ENCODE measurements around the gene NCOA3.
"Not testable (repeated sequence)": the region's sequence is repeated elsewhere in the genome, so short reads cannot be mapped to it uniquely, and the experiment has no call there.

NCOA3 gene

DNA sequence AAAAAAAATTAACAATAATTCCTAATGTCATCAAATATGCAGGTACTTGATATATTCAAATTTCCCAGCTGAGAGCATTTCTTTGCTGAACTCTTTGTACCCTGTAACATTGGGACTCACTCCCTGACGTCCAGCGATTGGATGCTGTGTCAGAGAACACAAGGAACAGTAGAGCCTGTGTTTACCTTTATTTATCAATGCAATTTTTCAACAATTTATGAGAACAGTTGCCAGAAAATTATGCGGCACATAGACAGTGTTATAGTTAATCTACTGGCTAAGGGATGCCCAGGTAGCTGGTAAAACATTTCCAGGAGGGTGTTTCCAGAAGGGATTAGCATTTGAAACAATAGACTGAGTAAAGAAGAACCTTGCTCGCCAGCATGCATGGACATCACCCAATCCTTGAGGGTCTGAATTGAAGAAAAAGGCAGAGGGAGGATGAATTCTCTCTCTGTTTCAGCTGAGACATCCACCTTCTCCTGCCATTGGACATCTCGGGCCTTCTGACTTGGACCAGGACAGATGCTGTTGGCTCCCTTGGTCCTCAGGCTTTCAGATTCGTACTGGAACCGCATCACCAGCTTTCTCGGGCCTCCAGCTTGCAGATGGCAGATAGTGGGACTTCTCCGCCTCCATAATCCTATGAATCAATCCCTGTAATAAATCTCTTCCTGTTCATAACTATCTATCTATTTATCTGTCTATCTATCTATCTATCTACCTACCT lies 42.2 kb upstream of the NCOA3 start:
- Histone ChIP-seq H3K4me1 (ENCODE audit: control insufficient read depth, insufficient read depth, low read length, poor library complexity, severe bottlenecking) (no peaks in the 10 kb centered on the region), H3K4me3 (ENCODE audit: insufficient read depth, low read depth, low read length, poor library complexity, severe bottlenecking) (no peak overlapping the region), H3K27ac (ENCODE audit: insufficient read depth, low read length, poor library complexity, severe bottlenecking) (no peak overlapping the region), H3K36me3 (ENCODE audit: control insufficient read depth, insufficient read depth, low read length) (no peaks in the 10 kb centered on the region), H3K9me3 (ENCODE audit: control insufficient read depth, low read length) (no peaks in the 10 kb centered on the region), H3K27me3 (replicated peaks; ENCODE audit: control insufficient read depth, insufficient read depth, low read length, poor library complexity, severe bottlenecking) (no peaks in the 10 kb centered on the region)
- DNase-seq: no peak

DNA sequence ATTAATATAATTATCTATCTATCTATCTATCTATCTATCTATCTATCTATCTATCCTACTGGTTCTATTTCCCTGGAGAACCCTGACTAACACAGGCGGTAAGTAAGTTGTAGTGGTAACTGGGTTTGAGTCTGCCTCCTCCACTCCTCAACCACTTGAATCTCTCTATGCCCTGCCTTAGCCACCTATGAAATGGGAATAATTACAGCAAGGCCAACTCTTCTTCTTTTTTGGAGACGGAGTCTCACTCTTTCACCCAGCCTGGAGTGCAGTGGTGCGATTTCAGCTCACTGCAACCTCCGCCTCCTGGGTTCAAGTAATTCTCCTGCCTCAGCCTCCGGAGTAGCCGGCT lies 41.0 kb upstream of the NCOA3 start:
- H3K27me3 ChIP-seq (replicated peaks; ENCODE audit: control insufficient read depth, insufficient read depth, low read length, poor library complexity, severe bottlenecking); H3K27ac ChIP-seq (ENCODE audit: insufficient read depth, low read length, poor library complexity, severe bottlenecking); H3K36me3 ChIP-seq (ENCODE audit: control insufficient read depth, insufficient read depth, low read length); H3K9me3 ChIP-seq (ENCODE audit: control insufficient read depth, low read length); H3K4me1 ChIP-seq (ENCODE audit: control insufficient read depth, insufficient read depth, low read length, poor library complexity, severe bottlenecking); DNase-seq; H3K4me3 ChIP-seq (ENCODE audit: insufficient read depth, low read depth, low read length, poor library complexity, severe bottlenecking): not testable (repeated sequence)

DNA sequence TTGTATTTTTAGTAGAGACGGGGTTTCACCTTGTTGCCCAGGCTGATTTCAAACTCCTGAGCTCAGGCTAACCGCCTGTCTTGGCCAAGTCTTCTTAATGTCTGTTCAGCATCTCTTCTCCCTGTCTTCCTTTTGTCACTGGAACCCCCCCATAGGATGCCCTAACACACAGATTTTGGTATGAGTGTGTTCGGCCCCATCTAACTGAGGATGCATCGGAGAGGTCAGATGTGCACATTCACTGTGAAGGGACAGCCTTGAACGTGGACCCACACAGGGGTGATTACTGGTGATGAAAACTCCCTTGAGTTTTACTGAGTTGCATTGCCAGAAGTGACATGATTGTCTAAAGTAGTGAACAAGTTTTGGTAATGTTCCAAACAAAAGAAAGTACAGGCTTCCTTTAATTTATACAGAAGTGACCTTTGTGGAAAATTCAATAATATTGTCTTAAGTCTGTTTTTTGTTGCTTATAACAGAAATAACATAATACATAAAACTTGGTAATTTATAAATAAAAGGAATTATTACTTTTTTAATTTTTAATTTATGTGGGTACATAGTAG lies 40.5 kb upstream of the NCOA3 start:
- Histone ChIP-seq H3K27me3 (replicated peaks; ENCODE audit: control insufficient read depth, insufficient read depth, low read length, poor library complexity, severe bottlenecking) (no peaks in the 10 kb centered on the region), H3K4me1 (ENCODE audit: control insufficient read depth, insufficient read depth, low read length, poor library complexity, severe bottlenecking) (no peaks in the 10 kb centered on the region), H3K4me3 (ENCODE audit: insufficient read depth, low read depth, low read length, poor library complexity, severe bottlenecking) (no peak overlapping the region), H3K27ac (ENCODE audit: insufficient read depth, low read length, poor library complexity, severe bottlenecking) (no peak overlapping the region), H3K9me3 (ENCODE audit: control insufficient read depth, low read length) (no peaks in the 10 kb centered on the region), H3K36me3 (ENCODE audit: control insufficient read depth, insufficient read depth, low read length) (no peaks in the 10 kb centered on the region)
- DNase-seq: no peak

DNA sequence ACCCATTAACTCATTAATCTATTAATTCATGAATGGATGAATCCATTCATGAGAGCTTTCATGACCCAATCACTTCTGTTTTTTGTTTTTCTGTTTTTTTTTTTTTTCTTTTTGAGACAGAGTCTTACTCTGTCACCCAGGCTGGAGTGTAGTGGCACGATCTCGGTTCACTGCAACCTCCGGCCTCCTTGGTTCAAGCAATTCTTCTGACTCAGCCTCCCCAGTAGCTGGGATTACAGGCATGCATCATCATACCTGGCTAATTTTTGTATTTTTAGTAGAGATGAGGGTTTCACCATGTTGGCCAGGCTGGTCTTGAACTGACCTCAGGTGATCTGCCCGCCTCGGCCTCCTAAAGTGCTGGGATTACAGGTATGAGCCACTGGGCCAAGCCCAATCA lies 39.8 kb upstream of the NCOA3 start:
- not testable (repeated sequence) for H3K4me1 ChIP-seq (ENCODE audit: control insufficient read depth, insufficient read depth, low read length, poor library complexity, severe bottlenecking); H3K27me3 ChIP-seq (replicated peaks; ENCODE audit: control insufficient read depth, insufficient read depth, low read length, poor library complexity, severe bottlenecking); H3K4me3 ChIP-seq (ENCODE audit: insufficient read depth, low read depth, low read length, poor library complexity, severe bottlenecking); DNase-seq; H3K9me3 ChIP-seq (ENCODE audit: control insufficient read depth, low read length); H3K36me3 ChIP-seq (ENCODE audit: control insufficient read depth, insufficient read depth, low read length); H3K27ac ChIP-seq (ENCODE audit: insufficient read depth, low read length, poor library complexity, severe bottlenecking)

DNA sequence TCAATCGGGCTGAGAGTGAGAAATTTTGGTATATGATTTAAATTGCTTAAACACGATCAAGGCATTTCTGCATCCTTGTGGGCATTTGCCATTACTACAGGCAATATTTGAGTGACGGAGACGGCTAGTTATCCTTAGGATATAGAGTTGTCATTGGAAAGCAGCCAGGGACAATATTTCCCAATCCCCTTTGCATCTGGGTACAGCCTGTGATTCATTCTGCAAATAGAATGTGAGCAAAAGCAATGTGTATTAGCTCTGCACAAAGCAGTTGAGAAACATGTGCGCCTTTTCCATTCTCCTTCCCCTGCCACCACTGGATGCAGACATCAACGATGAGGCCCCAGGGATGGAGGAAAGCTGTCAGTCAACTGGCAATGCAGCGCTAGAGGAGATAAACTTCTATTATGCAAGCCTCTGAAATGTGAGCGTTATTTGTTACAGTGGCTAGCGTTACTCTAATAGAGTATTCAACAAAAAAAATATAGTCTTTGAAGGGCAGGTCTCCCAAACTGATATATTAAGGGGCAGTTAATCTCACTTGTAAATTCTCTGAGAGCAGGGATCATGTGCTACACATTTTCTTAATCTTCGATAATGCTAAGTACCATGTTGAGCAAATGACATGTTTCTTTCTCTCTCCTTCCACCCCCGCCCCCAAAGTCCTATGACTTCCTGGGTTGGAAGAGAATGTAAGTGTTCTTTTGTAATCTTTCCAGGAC lies 37.1 kb upstream of the NCOA3 start:
- no peaks in the 10 kb centered on the region for H3K4me1 ChIP-seq (ENCODE audit: control insufficient read depth, insufficient read depth, low read length, poor library complexity, severe bottlenecking)
- DNase-seq: no peak
- H3K27ac ChIP-seq (ENCODE audit: insufficient read depth, low read length, poor library complexity, severe bottlenecking): no peak overlapping the region
- no peaks in the 10 kb centered on the region for H3K36me3 ChIP-seq (ENCODE audit: control insufficient read depth, insufficient read depth, low read length)
- H3K4me3 ChIP-seq (ENCODE audit: insufficient read depth, low read depth, low read length, poor library complexity, severe bottlenecking): no peak overlapping the region
- no peaks in the 10 kb centered on the region for H3K27me3 ChIP-seq (replicated peaks; ENCODE audit: control insufficient read depth, insufficient read depth, low read length, poor library complexity, severe bottlenecking)
- H3K9me3 ChIP-seq (ENCODE audit: control insufficient read depth, low read length): no peaks in the 10 kb centered on the region

DNA sequence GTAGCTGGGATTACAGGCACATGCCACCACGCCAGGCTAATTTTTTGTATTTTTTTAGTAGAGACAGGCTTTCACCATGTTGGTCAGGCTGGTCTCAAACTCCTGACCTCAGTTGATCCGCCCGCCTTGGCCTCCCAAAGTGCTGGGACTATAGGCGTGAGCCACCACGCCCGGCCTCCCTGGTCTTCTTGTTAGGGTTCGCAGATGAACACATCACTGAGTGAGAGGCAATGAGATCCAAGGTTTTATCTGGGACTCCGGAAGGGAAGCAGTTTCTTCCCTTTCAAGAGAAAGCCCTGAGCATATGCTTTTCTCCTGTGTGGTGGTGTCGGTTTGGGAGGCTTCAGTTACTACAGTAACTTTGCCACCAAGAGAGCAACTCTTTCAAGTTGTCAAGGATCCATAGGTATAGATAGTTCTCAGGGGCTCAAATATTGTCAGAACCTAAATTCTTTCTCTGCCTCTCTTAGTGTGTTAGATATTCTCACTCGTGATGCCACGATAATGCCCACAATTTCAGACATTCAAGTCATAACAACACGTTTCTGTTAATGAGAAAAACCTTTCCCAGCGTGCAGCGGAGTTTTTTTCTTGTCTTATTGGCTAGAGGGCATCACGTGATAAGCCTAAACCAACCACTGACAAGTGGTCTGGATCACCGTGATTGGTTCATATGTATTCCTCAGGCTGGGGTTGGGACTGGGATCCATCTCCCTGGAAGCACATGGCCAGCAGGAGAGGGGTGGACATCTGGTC lies 36.2 kb upstream of the NCOA3 start:
- H3K9me3 ChIP-seq (ENCODE audit: control insufficient read depth, low read length): no peaks in the 10 kb centered on the region
- no peak overlapping the region for H3K4me3 ChIP-seq (ENCODE audit: insufficient read depth, low read depth, low read length, poor library complexity, severe bottlenecking)
- no peak for DNase-seq
- H3K27me3 ChIP-seq (replicated peaks; ENCODE audit: control insufficient read depth, insufficient read depth, low read length, poor library complexity, severe bottlenecking): no peaks in the 10 kb centered on the region
- no peaks in the 10 kb centered on the region for H3K36me3 ChIP-seq (ENCODE audit: control insufficient read depth, insufficient read depth, low read length)
- H3K4me1 ChIP-seq (ENCODE audit: control insufficient read depth, insufficient read depth, low read length, poor library complexity, severe bottlenecking): no peaks in the 10 kb centered on the region
- H3K27ac ChIP-seq (ENCODE audit: insufficient read depth, low read length, poor library complexity, severe bottlenecking): no peak overlapping the region

DNA sequence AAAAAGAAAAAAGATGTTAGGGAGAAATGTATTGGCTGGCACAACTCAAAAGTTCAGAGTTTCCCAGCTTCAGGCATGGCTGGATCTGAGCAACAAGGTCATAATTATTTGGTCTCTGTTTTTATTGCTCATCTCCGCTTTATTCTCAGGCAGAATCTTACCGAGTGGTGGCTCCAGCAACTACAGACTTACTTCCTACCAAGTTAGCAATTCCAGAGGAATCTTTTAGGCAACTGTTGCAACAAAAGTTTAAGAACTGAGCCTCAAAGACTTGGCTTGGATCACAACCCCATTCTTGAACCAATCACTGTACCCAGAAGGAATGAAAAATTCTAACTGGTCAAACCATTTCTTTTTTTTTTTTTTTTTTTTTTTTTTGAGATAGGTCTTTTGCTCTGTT lies 35.5 kb upstream of the NCOA3 start:
- no peaks in the 10 kb centered on the region for H3K27me3 ChIP-seq (replicated peaks; ENCODE audit: control insufficient read depth, insufficient read depth, low read length, poor library complexity, severe bottlenecking)
- H3K9me3 ChIP-seq (ENCODE audit: control insufficient read depth, low read length): no peaks in the 10 kb centered on the region
- no peaks in the 10 kb centered on the region for H3K4me1 ChIP-seq (ENCODE audit: control insufficient read depth, insufficient read depth, low read length, poor library complexity, severe bottlenecking)
- no peak overlapping the region for H3K4me3 ChIP-seq (ENCODE audit: insufficient read depth, low read depth, low read length, poor library complexity, severe bottlenecking)
- H3K36me3 ChIP-seq (ENCODE audit: control insufficient read depth, insufficient read depth, low read length): no peaks in the 10 kb centered on the region
- no peak for DNase-seq
- H3K27ac ChIP-seq (ENCODE audit: insufficient read depth, low read length, poor library complexity, severe bottlenecking): no peak overlapping the region

DNA sequence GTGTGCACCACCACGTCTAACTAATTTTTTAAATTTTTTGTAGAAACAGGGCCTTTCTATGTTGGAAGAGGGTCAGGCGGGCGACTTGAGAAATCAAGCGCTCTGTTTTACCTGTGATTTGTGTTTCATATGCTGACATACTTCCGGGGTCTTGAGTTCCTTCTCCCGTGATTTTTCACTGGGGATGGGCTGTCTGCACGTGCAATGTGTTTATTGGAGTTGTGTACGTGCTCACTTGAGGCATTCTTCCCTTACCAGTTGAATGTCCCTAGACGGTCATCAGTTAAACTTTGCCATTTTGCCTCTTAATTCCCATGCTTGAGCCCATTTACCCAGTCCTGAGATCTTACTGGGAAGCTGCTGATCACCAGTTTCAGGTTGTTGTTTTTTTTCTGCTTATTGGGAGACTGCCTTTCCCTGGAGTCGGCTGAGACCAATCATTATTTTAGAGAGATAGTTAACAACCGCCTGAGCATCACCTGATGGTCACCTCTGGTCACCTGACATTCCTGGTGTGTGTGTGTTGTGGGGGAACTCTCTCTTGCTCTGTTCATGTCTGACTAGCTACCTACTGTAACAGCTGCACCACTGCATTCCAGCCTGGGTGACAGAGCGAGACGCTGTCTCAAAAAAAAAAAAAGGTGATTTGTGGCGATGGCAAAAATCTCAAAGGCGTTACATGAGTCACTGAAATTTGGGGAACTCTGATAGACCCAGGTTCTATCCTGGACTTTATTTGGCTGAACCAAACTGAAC lies 34.8 kb upstream of the NCOA3 start:
- Histone ChIP-seq H3K4me3 (ENCODE audit: insufficient read depth, low read depth, low read length, poor library complexity, severe bottlenecking) (no peak overlapping the region), H3K4me1 (ENCODE audit: control insufficient read depth, insufficient read depth, low read length, poor library complexity, severe bottlenecking) (no peaks in the 10 kb centered on the region), H3K9me3 (ENCODE audit: control insufficient read depth, low read length) (no peaks in the 10 kb centered on the region), H3K27ac (ENCODE audit: insufficient read depth, low read length, poor library complexity, severe bottlenecking) (no peak overlapping the region), H3K36me3 (ENCODE audit: control insufficient read depth, insufficient read depth, low read length) (no peaks in the 10 kb centered on the region), H3K27me3 (replicated peaks; ENCODE audit: control insufficient read depth, insufficient read depth, low read length, poor library complexity, severe bottlenecking) (no peaks in the 10 kb centered on the region)
- no peak for DNase-seq

DNA sequence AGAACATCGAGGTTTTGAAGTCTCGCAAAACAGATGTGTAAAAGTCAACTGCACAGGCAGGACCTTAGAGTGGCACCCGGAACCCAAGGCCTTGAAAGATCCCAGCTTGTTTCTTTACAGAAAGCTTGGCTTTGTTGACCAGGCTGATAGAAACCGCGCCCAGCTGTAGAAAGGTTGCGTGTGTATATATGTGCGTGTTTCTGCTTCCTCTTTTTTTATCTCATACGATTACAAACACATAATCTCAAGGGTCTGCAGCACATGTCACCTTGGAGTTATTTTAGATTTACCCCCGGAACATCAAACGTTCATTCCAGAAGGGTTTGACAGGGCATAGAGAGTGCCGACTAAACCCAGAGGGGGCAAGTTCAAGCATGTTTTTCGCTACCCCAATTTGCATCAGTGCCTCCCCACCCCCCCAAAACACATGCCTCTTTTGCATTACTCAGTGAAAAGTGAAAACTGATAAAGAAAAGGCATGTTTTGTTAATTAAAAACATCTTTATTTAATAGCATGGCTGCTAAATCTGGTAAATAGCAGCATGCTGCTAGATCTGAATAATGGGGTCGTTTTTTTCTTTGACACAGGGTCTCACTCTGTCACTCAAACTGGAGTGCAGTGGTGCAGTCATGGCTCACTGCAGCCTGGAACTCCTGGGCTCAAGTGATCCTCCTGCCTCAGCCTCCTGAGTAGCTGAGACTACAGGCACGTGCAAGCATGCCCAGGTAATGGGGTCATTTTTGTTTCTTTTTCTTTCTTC lies 33.2 kb upstream of the NCOA3 start:
- H3K9me3 ChIP-seq (ENCODE audit: control insufficient read depth, low read length): no peaks in the 10 kb centered on the region
- no peaks in the 10 kb centered on the region for H3K36me3 ChIP-seq (ENCODE audit: control insufficient read depth, insufficient read depth, low read length)
- no peak overlapping the region for H3K4me3 ChIP-seq (ENCODE audit: insufficient read depth, low read depth, low read length, poor library complexity, severe bottlenecking)
- no peaks in the 10 kb centered on the region for H3K4me1 ChIP-seq (ENCODE audit: control insufficient read depth, insufficient read depth, low read length, poor library complexity, severe bottlenecking)
- H3K27ac ChIP-seq (ENCODE audit: insufficient read depth, low read length, poor library complexity, severe bottlenecking): no peak overlapping the region
- no peaks in the 10 kb centered on the region for H3K27me3 ChIP-seq (replicated peaks; ENCODE audit: control insufficient read depth, insufficient read depth, low read length, poor library complexity, severe bottlenecking)
- no peak for DNase-seq
